ENCODE data around the gene KIAA0825. TPM values are rescaled to one million over a fixed set of nuclear protein-coding genes. Genes with fewer than 3 reads are reported as not detected.
A peak's percentile ranks its signal among the peaks of the same experiment; 100 is the strongest.

The KIAA0825 gene
- total RNA-seq, 4 donors from 2014 or later: 4.8 to 11.8 (median 7.2) TPM

- H3K36me3 ChIP-seq: no peaks in the 10 kb centered on the region
- TF ChIP-seq EP300 (IDR thresholded peaks at IDR 0.05): peak in 1 of 2 donors; percentile 11
- TF ChIP-seq, protein P1, sequence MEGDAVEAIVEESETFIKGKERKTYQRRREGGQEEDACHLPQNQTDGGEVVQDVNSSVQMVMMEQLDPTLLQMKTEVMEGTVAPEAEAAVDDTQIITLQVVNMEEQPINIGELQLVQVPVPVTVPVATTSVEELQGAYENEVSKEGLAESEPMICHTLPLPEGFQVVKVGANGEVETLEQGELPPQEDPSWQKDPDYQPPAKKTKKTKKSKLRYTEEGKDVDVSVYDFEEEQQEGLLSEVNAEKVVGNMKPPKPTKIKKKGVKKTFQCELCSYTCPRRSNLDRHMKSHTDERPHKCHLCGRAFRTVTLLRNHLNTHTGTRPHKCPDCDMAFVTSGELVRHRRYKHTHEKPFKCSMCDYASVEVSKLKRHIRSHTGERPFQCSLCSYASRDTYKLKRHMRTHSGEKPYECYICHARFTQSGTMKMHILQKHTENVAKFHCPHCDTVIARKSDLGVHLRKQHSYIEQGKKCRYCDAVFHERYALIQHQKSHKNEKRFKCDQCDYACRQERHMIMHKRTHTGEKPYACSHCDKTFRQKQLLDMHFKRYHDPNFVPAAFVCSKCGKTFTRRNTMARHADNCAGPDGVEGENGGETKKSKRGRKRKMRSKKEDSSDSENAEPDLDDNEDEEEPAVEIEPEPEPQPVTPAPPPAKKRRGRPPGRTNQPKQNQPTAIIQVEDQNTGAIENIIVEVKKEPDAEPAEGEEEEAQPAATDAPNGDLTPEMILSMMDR (IDR thresholded peaks at IDR 0.05): no peak
- peak in 1 of 2 donors; percentile 27 for DNase-seq (ENCODE audit: low spot score in 2 of 2)
- H3K9me3 ChIP-seq: peaks cover 0 to 4% (median 0%) of the 10 kb centered on the region in 4 donors
- WGBS, 2 donors: 52 to 55% methylated on average over 3 of the region's 3 CpGs
- H3K4me3 ChIP-seq: no peak overlapping the region
- peaks cover 0 to 12% (median 0%) of the 10 kb centered on the region in 4 donors for H3K4me1 ChIP-seq
- no peaks in the 10 kb centered on the region for H3K27me3 ChIP-seq
- H3K27ac ChIP-seq: no peak overlapping the region
Observed at GRCh38 chr5:94240993-94241651, 377.3 kb downstream of the KIAA0825 start.

GRCh38 chr5:94240596-94240992 is 377.8 kb downstream of the KIAA0825 start:
- no peaks in the 10 kb centered on the region for H3K27me3 ChIP-seq
- no peak overlapping the region for H3K4me3 ChIP-seq
- peaks cover 0 to 9% (median 3%) of the 10 kb centered on the region in 4 donors for H3K9me3 ChIP-seq
- H3K4me1 ChIP-seq: peaks cover 0 to 12% (median 0%) of the 10 kb centered on the region in 4 donors
- no peaks in the 10 kb centered on the region for H3K36me3 ChIP-seq
- no peak overlapping the region for H3K27ac ChIP-seq
- 47 to 48% methylated on average over 5 of the region's 5 CpGs for WGBS, 2 donors
- no peak for DNase-seq (ENCODE audit: low spot score in 2 of 2)
- TF ChIP-seq, protein P1 (IDR thresholded peaks at IDR 0.05): no peak
- TF ChIP-seq EP300 (IDR thresholded peaks at IDR 0.05) (no peak), POLR2A (IDR thresholded peaks at IDR 0.05) (no peak)

DNA sequence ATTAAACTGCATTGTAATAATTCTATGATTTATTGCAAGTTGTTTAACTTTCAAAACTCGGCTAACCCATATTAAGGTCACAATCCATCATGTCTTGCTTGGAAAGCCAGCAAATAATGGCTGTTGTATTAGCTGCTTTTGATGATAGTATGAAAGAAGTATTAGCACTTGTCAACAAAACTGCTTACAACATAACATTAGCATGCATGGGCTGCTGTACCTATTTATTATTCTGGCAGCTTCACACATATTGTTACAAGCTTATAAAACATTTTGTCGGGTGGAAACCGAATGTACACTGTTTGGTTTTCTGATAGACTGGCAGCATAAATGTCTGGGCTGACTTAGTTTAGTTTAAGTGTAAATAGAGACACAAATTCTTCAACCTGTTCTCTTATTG is 378.3 kb downstream of the KIAA0825 start:
- TF ChIP-seq EP300 (IDR thresholded peaks at IDR 0.05) (no peak), POLR2A (IDR thresholded peaks at IDR 0.05) (no peak)
- TF ChIP-seq, protein P1 (IDR thresholded peaks at IDR 0.05): no peak
- WGBS, 2 donors: 40% methylated on average over 3 of the region's 3 CpGs

GRCh38 chr5:94239266-94239665 is 379.1 kb downstream of the KIAA0825 start:
- Histone ChIP-seq H3K27me3 (no peaks in the 10 kb centered on the region), H3K4me1 (peaks cover 0 to 12% (median 0%) of the 10 kb centered on the region in 4 donors), H3K27ac (no peak overlapping the region), H3K36me3 (no peaks in the 10 kb centered on the region), H3K9me3 (peaks cover 0 to 15% (median 4%) of the 10 kb centered on the region in 4 donors), H3K4me3 (no peak overlapping the region)
- WGBS, 2 donors: 70 to 78% methylated on average over 2 of the region's 2 CpGs
- TF ChIP-seq EP300 (IDR thresholded peaks at IDR 0.05) (no peak), POLR2A (IDR thresholded peaks at IDR 0.05) (no peak)
- TF ChIP-seq, protein P1 (IDR thresholded peaks at IDR 0.05): no peak
- no peak for DNase-seq (ENCODE audit: low spot score in 2 of 2)

More for the DNA sequence above, 378.3 kb downstream of the KIAA0825 start:
- Histone ChIP-seq H3K4me3 (no peak overlapping the region), H3K9me3 (peaks cover 0 to 14% (median 4%) of the 10 kb centered on the region in 4 donors), H3K36me3 (no peaks in the 10 kb centered on the region), H3K27me3 (no peaks in the 10 kb centered on the region), H3K27ac (no peak overlapping the region), H3K4me1 (peaks cover 0 to 12% (median 0%) of the 10 kb centered on the region in 4 donors)
- no peak for DNase-seq (ENCODE audit: low spot score in 2 of 2)

- DNase-seq (ENCODE audit: low spot score in 2 of 2): no peak
- H3K9me3 ChIP-seq: peaks cover 0 to 15% (median 4%) of the 10 kb centered on the region in 4 donors
- H3K4me3 ChIP-seq: no peak overlapping the region
- H3K27me3 ChIP-seq: no peaks in the 10 kb centered on the region
- no peaks in the 10 kb centered on the region for H3K4me1 ChIP-seq
- H3K36me3 ChIP-seq: no peaks in the 10 kb centered on the region
- WGBS, 2 donors: 81 to 83% methylated on average over 1 of the region's 1 CpG
- H3K27ac ChIP-seq: no peak overlapping the region
- TF ChIP-seq EP300 (IDR thresholded peaks at IDR 0.05): no peak
- no peak for TF ChIP-seq POLR2A (IDR thresholded peaks at IDR 0.05)
- TF ChIP-seq, protein P1 (IDR thresholded peaks at IDR 0.05): no peak
Observed at GRCh38 chr5:94234987-94235386, 383.4 kb downstream of the KIAA0825 start.

Data from tibial nerve (tissue), 4 donors.